ENCODE measurements around the gene CD164L2.

CD164L2 gene

GRCh38 chr1:27363766-27364695 lies 19.1 kb downstream of the CD164L2 start:
- DNase-seq (ENCODE audit: low read depth in 2 of 2) = no peak

- no peak for DNase-seq (ENCODE audit: low read depth in 2 of 2)
Observed at GRCh38 chr1:27361553-27361952, 21.6 kb downstream of the CD164L2 start.

GRCh38 chr1:27361044-27361402 lies 22.1 kb downstream of the CD164L2 start:
- no peak for DNase-seq (ENCODE audit: low read depth in 2 of 2)

GRCh38 chr1:27360159-27361043 lies 22.7 kb downstream of the CD164L2 start:
- DNase-seq (ENCODE audit: low read depth in 2 of 2) = no peak

- no peak for DNase-seq (ENCODE audit: low read depth in 2 of 2)
Observed at GRCh38 chr1:27359822-27360158, 23.3 kb downstream of the CD164L2 start.

- DNase-seq (ENCODE audit: low read depth in 2 of 2) = no peak
Observed at GRCh38 chr1:27358928-27359313, 24.2 kb downstream of the CD164L2 start.

- no peak for DNase-seq (ENCODE audit: low read depth in 2 of 2)
Observed at GRCh38 chr1:27358038-27358927, 24.9 kb downstream of the CD164L2 start.

- peak; percentile 59 to 74 for DNase-seq (ENCODE audit: low read depth in 2 of 2)
Observed at GRCh38 chr1:27357281-27358037, 25.7 kb downstream of the CD164L2 start.

- no peak for DNase-seq (ENCODE audit: low read depth in 2 of 2)
Observed at GRCh38 chr1:27356619-27357280, 26.4 kb downstream of the CD164L2 start.

GRCh38 chr1:27356277-27356618 lies 26.9 kb downstream of the CD164L2 start:
- no peak for DNase-seq (ENCODE audit: low read depth in 2 of 2)

GRCh38 chr1:27355683-27356082 lies 27.4 kb downstream of the CD164L2 start:
- no peak for DNase-seq (ENCODE audit: low read depth in 2 of 2)

GRCh38 chr1:27353629-27354028 lies 29.5 kb downstream of the CD164L2 start:
- no peak for DNase-seq (ENCODE audit: low read depth in 2 of 2)

GRCh38 chr1:27353166-27353565 lies 30.0 kb downstream of the CD164L2 start:
- DNase-seq (ENCODE audit: low read depth in 2 of 2) = no peak

GRCh38 chr1:27351541-27352107 lies 31.5 kb downstream of the CD164L2 start:
- DNase-seq (ENCODE audit: low read depth in 2 of 2) = no peak

GRCh38 chr1:27350663-27351540 lies 32.2 kb downstream of the CD164L2 start:
- DNase-seq (ENCODE audit: low read depth in 2 of 2) = no peak

GRCh38 chr1:27349784-27350662 lies 33.1 kb downstream of the CD164L2 start:
- no peak for DNase-seq (ENCODE audit: low read depth in 2 of 2)

- DNase-seq (ENCODE audit: low read depth in 2 of 2) = no peak
Observed at GRCh38 chr1:27348861-27349783, 34.0 kb downstream of the CD164L2 start.
